Motor neuron (in vitro differentiated cells): ENCODE measurements around the gene SYTL1. TPM values are rescaled to one million over a fixed set of nuclear protein-coding genes. Genes with fewer than 3 reads are reported as not detected.
A peak's percentile ranks its signal among the peaks of the same experiment; 100 is the strongest.

Source experiments
- ATAC-seq, 8 experiments: fragments of 200-7000 bp; cut with Tn5 transposase; replicated peaks in 6 of 8; 2 replicates each; pipeline ENCODE4 v1.8.0; 2021; ENCODE audit warnings: mild to moderate bottlenecking in 8 of 8, moderate library complexity in 8 of 8
- H3K27ac ChIP-seq, 2 donors: fragments of 250-450 bp; sonication (Bioruptor Pico); 2 replicates each; pipeline ENCODE4 v1.9.0; 2021; ENCODE audit warnings: antibody characterized with exemption in 2 of 2, mild to moderate bottlenecking in 2 of 2, moderate library complexity in 1 of 2
- H3K4me1 ChIP-seq, 2 donors: fragments of 250-450 bp; sonication (Bioruptor Pico); replicated peaks in 1 of 2; 2 replicates each; pipeline ENCODE4 v1.6.1; 2021; ENCODE audit warnings: antibody characterized with exemption in 2 of 2, mild to moderate bottlenecking in 2 of 2, moderate library complexity in 1 of 2
- H3K4me3 ChIP-seq, 5 donors: fragments of 250-450 bp; sonication (Bioruptor Pico); 2 replicates each; pipeline ENCODE4 v1.9.0; 2021; ENCODE audit warnings: antibody characterized with exemption in 5 of 5, mild to moderate bottlenecking in 5 of 5, moderate library complexity in 4 of 5
- WGBS, 10 experiments: fragments of 450-650 bp; shearing (Covaris generic); methylation state at CpG; one replicate each; pipeline ENCODE4 v1.0.0; 2022; 5-methylcytosine and 5-hydroxymethylcytosine counted together
- in situ Hi-C, 9 experiments: fragments of 400-800 bp; cut with MboI; loops; one replicate each; pipeline ENCODE4 v1.15.0; 2021; ENCODE audit warnings: low sequenced_read_pairs in 9 of 9, low pct_unique_long_range_greater_than_20kb in 2 of 9; ENCODE audit not compliant: unreplicated experiment in 9 of 9
- total RNA-seq, 8 experiments: library from RNA; unstranded; fragments of 300-600 nt; gene quantifications; 2 replicates each; pipeline versions ENCODE4 v1.2.3 to v1.2.4, GENCODE V29; 2022

SYTL1 gene
- total RNA-seq, 8 experiments from 2014 or later: 1.2 to 21.5 (median 3.2) TPM

- in situ Hi-C loops: loop anchor here in 5 of 9 experiments (10.0 to 25.0 kb wide), 5 partner anchors 87 to 280 kb away; partner anchors contain the start of gene AHDC1 (in 4 of the 5)
- H3K27ac ChIP-seq: peak within 1 kb of the TSS in 1 of 2 donors; percentile 43
- peak within 1 kb of the TSS; percentile 56 to 74 (median 68) for H3K4me3 ChIP-seq
- 0 to 27% (median 4%) methylated on average over 1 to 25 of the region's 69 CpGs; no CpG with 5 or more reads in 6 of the 10 experiments for WGBS, 10 experiments
- peak; percentile 80 to 85 (median 82) for ATAC-seq
- H3K4me1 ChIP-seq: peaks cover 7 to 14% of the 10 kb centered on the region in 2 donors
These were observed 50.4 kb downstream of the SYTL1 start, which contains the start of gene GPR3 for GRCh38 chr1:27392096-27392777. TSS of gene GPR3 (plus strand) at chr1:27392622. CDS start at chr1:27393799, 1,177 bp downstream.

- peak overlapping the region in 1 of 2 donors; percentile 43 for H3K27ac ChIP-seq
- ATAC-seq: peak; percentile 2 to 31 (median 15)
- in situ Hi-C loops: loop anchor here in 5 of 9 experiments (10.0 to 25.0 kb wide), 5 partner anchors 88 to 281 kb away; partner anchors contain the start of gene AHDC1 (in 4 of the 5)
- peaks cover 7 to 20% of the 10 kb centered on the region in 2 donors for H3K4me1 ChIP-seq
- 0 to 100% (median 10%) methylated on average over 1 to 6 of the region's 30 CpGs; no CpG with 5 or more reads in 2 of the 10 experiments for WGBS, 10 experiments
- peak overlapping the region; percentile 56 to 74 (median 68) for H3K4me3 ChIP-seq
These were observed 51.2 kb downstream of the SYTL1 start for GRCh38 chr1:27392778-27393635.

DNA sequence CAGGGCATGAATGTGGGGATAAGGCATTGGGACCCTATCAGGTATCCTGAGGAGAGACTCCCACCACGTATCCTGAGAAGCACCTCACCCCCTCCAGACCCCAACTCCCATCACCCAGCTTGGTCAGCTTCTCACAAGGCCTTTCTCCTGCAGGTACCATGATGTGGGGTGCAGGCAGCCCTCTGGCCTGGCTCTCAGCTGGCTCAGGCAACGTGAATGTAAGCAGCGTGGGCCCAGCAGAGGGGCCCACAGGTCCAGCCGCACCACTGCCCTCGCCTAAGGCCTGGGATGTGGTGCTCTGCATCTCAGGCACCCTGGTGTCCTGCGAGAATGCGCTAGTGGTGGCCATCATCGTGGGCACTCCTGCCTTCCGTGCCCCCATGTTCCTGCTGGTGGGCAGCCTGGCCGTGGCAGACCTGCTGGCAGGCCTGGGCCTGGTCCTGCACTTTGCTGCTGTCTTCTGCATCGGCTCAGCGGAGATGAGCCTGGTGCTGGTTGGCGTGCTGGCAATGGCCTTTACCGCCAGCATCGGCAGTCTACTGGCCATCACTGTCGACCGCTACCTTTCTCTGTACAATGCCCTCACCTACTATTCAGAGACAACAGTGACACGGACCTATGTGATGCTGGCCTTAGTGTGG, 51.9 kb downstream of the SYTL1 start:
- no peak for ATAC-seq
- no peak overlapping the region for H3K27ac ChIP-seq
- H3K4me1 ChIP-seq: peaks cover 10 to 23% of the 10 kb centered on the region in 2 donors
- 60 to 100% (median 98%) methylated on average over 1 to 10 of the region's 18 CpGs; no CpG with 5 or more reads in 3 of the 10 experiments for WGBS, 10 experiments
- in situ Hi-C loops: loop anchor here in 5 of 9 experiments (10.0 to 25.0 kb wide), 5 partner anchors 89 to 281 kb away; partner anchors contain the start of gene AHDC1 (in 4 of the 5)
- H3K4me3 ChIP-seq: peak overlapping the region in 1 of 5 donors; percentile 74

DNA sequence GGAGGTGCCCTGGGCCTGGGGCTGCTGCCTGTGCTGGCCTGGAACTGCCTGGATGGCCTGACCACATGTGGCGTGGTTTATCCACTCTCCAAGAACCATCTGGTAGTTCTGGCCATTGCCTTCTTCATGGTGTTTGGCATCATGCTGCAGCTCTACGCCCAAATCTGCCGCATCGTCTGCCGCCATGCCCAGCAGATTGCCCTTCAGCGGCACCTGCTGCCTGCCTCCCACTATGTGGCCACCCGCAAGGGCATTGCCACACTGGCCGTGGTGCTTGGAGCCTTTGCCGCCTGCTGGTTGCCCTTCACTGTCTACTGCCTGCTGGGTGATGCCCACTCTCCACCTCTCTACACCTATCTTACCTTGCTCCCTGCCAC, 52.4 kb downstream of the SYTL1 start:
- in situ Hi-C loops: loop anchor here in 5 of 9 experiments (10.0 to 25.0 kb wide), 5 partner anchors 89 to 282 kb away; partner anchors contain the start of gene AHDC1 (in 4 of the 5)
- no peak overlapping the region for H3K27ac ChIP-seq
- ATAC-seq: no peak
- 94 to 100% (median 100%) methylated on average over 2 to 9 of the region's 9 CpGs; no CpG with 5 or more reads in 5 of the 10 experiments for WGBS, 10 experiments
- peaks cover 15 to 28% of the 10 kb centered on the region in 2 donors for H3K4me1 ChIP-seq
- no peak overlapping the region for H3K4me3 ChIP-seq

GRCh38 chr1:27394925-27395324, 53.1 kb downstream of the SYTL1 start:
- 57 to 100% (median 87%) methylated on average over 1 of the region's 1 CpG; no CpG with 5 or more reads in 6 of the 10 experiments for WGBS, 10 experiments
- no peak for ATAC-seq
- in situ Hi-C loops: loop anchor here in 6 of 9 experiments (5.0 to 25.0 kb wide), 6 partner anchors 90 to 283 kb away; partner anchors contain the start of gene AHDC1 (in 4 of the 6)
- Histone ChIP-seq H3K27ac (no peak overlapping the region), H3K4me3 (no peak overlapping the region), H3K4me1 (peaks cover 21 to 35% of the 10 kb centered on the region in 2 donors)

DNA sequence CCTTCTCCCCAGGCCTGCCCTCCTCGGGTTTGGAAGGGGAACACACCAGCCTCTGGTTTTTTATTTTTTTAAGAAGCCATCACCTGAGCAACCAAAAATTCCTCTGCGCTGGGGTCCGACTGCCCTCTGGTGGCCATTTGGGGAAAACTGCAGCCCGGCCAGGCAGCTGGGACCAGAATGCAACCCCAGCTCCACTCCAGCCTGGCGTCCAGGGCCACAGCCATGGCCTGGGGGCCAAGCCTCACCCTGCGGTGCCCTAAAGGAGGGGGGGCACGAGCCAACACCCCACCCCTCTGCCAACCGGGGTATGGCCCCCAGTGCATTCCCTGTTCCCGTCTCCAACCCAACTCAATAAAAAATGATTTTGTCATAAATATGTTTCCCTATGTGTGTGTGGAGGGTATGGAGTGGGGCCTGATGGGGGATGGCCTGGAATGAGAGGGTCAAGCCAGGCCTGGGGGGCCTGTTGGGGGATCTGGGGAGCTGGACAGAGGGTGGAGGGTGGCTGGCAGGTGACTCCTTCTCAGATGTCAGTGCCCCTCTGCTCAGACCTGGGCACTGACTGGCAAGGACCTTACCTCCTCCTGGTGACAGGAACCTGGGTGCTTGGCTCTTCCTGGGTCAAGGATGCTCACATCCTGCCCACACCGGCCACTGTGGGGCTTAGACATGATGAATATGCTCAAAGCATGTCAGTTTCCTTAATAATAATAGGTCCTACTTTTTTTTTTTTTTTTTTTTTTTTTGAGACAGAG, 53.8 kb downstream of the SYTL1 start:
- no peak overlapping the region for H3K27ac ChIP-seq
- ATAC-seq: peak; percentile 3 to 9 (median 4)
- H3K4me1 ChIP-seq: peaks cover 28 to 41% of the 10 kb centered on the region in 2 donors
- H3K4me3 ChIP-seq: no peak overlapping the region
- 0 to 15% (median 3%) methylated on average over 1 to 9 of the region's 10 CpGs; no CpG with 5 or more reads in 3 of the 10 experiments for WGBS, 10 experiments
- in situ Hi-C loops: loop anchor here in 6 of 9 experiments (5.0 to 25.0 kb wide), 6 partner anchors 91 to 283 kb away; partner anchors contain the start of gene AHDC1 (in 4 of the 6)

GRCh38 chr1:27397110-27397509, 55.3 kb downstream of the SYTL1 start:
- H3K4me1 ChIP-seq: peaks cover 31 to 37% of the 10 kb centered on the region in 2 donors
- no peak overlapping the region for H3K27ac ChIP-seq
- no peak overlapping the region for H3K4me3 ChIP-seq
- no peak for ATAC-seq
- 68 to 100% (median 93%) methylated on average over 1 to 3 of the region's 3 CpGs; no CpG with 5 or more reads in 6 of the 10 experiments for WGBS, 10 experiments
- in situ Hi-C loops: loop anchor here in 6 of 9 experiments (5.0 to 25.0 kb wide), 6 partner anchors 92 to 285 kb away; partner anchors contain the start of gene AHDC1 (in 4 of the 6)

GRCh38 chr1:27397749-27398148, 55.9 kb downstream of the SYTL1 start:
- Histone ChIP-seq H3K27ac (no peak overlapping the region), H3K4me3 (no peak overlapping the region), H3K4me1 (peaks cover 34 to 42% of the 10 kb centered on the region in 2 donors)
- WGBS, 10 experiments: 42 to 100% (median 85%) methylated on average over 1 to 5 of the region's 7 CpGs; no CpG with 5 or more reads in 3 of the 10 experiments
- ATAC-seq: no peak
- in situ Hi-C loops: loop anchor here in 6 of 9 experiments (5.0 to 25.0 kb wide), 6 partner anchors 93 to 285 kb away; partner anchors contain the start of gene AHDC1 (in 4 of the 6)

DNA sequence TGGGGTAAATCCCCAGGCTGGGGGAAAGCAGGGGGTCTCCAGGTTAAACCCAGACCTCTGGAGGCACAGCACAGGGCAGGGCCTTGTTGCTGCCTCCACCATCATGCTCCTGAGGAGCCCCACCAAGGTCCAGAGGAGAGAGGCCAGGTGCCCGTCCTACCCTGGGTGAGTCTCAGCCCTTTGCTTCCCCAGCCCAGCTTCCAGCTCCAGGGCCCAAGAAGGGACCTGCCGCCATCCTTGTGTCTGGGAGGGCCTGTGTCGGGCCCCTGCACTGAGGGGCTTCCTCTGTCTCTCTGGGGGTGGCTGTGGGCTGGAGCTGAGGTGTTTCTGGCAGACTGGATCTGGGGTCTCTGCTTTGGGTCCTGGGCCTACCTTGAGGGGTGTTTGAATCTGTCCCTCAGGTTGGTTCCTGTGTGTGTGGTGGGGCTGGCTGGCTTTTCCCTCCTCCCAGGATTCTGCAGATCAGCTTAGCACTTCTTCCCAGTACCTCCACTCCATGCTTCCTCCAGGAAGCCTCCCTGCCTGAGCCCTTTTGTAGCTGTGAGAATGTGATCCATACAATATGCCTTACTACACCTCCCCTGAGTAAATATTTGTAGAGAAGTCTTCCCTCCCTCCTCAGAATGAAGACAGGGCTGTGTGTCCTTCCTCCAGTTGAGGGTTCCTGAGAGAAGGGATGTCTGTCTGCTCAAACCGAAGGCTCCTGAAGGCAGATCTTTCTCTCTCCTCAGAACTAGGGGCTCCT, 56.8 kb downstream of the SYTL1 start:
- in situ Hi-C loops: loop anchor here in 6 of 9 experiments (5.0 to 25.0 kb wide), 6 partner anchors 94 to 286 kb away; partner anchors contain the start of gene AHDC1 (in 4 of the 6)
- peak overlapping the region; percentile 1 to 26 for H3K27ac ChIP-seq
- H3K4me1 ChIP-seq: peaks cover 35 to 47% of the 10 kb centered on the region in 2 donors
- H3K4me3 ChIP-seq: no peak overlapping the region
- 17 to 100% (median 59%) methylated on average over 1 to 3 of the region's 4 CpGs; no CpG with 5 or more reads in 6 of the 10 experiments for WGBS, 10 experiments
- no peak for ATAC-seq

- WGBS, 10 experiments: 28 to 90% (median 60%) methylated on average over 1 to 7 of the region's 19 CpGs; no CpG with 5 or more reads in 4 of the 10 experiments
These were observed 57.6 kb downstream of the SYTL1 start for GRCh38 chr1:27399251-27400025.

More at GRCh38 chr1:27399251-27400025, 57.6 kb downstream of the SYTL1 start:
- in situ Hi-C loops: loop anchor here in 6 of 9 experiments (5.0 to 25.0 kb wide), 7 partner anchors 95 to 287 kb away; partner anchors contain the start of genes AHDC1 (in 4 of the 6) and FGR (in 1 of the 6)
- H3K4me1 ChIP-seq: peaks cover 44 to 56% of the 10 kb centered on the region in 2 donors
- no peak overlapping the region for H3K4me3 ChIP-seq
- H3K27ac ChIP-seq: peak overlapping the region; percentile 20 to 26
- ATAC-seq: peak in 6 of 8 experiments; percentile 2 to 52 (median 20)
